Spleen (tissue), 7 donors: ENCODE data around the gene CHST13.

Source experiments
- CTCF ChIP-seq, 11 experiments: fragments of 200-600 bp in 7 of 11; fragments of 450-650 bp in 4 of 11; sonication (generic) in 4 of 11; IDR thresholded peaks in 8 of 11; conservative IDR thresholded peaks in 3 of 11; 1 replicate in 7 of 11; 2 replicates in 4 of 11; pipeline versions ENCODE4 v1.4.0 to v1.8.0; 2016 to 2021; ENCODE audit warnings: antibody characterized with exemption in 11 of 11, inconsistent platforms in 4 of 11, mild to moderate bottlenecking in 1 of 11
- POLR2A ChIP-seq, 3 donors: fragments of 450-650 bp; IDR thresholded peaks; one replicate each; pipeline ENCODE4 v1.5.1; 2017; ENCODE audit warnings: antibody characterized with exemption in 3 of 3, mild to moderate bottlenecking in 1 of 3
- POLR2AphosphoS5 ChIP-seq, 3 donors: sonication (generic); formaldehyde crosslinking; IDR thresholded peaks; one replicate each; pipeline ENCODE4 v1.5.1; 2017; ENCODE audit warnings: antibody characterized with exemption in 3 of 3
- donor health status: DM: no; HTN: no; CAD: no; lungs with moderate emphysema.
- donor health status: DM: no; HTN: no; CAD: no.
- donor health status: DM: no; HTN: no; CAD: no.

DNA sequence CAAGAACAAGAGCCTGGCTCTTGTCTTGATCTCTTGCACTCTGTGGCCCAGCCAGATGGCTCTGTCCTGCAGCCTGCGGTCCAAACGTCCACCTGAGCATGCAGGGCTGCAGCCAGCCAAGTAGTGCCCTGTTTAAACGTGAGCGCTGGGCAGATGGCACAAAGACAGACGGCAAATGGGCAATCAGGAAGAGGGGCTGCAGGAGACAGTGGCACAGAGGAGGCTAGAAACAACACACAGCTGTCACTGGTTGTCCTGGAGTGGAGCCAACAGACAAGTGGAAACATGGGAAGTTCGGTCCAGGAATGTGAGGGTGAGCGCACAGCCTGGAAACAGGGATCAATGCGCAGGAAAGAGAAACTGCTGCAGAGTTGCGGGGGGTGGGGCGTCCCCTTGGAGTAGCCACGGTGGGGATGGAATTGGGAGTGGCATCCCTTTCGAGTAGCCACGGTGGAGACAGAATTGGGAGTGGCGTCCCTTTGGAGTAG is 37.6 kb upstream of the CHST13 start:
- TF ChIP-seq CTCF (IDR thresholded peaks at IDR 0.05 in 8 of 11, conservative IDR thresholded peaks at IDR 0.05 in 3 of 11) = no peak
- no peak for TF ChIP-seq POLR2AphosphoS5 (IDR thresholded peaks at IDR 0.05)
- no peak for TF ChIP-seq POLR2A (IDR thresholded peaks at IDR 0.05)
